LHCN-M2 (cell line): Measurements from ENCODE around the gene WDR81. TPM values are rescaled to one million over a fixed set of nuclear protein-coding genes. Genes with fewer than 3 reads are reported as not detected.
A peak's percentile ranks its signal among the peaks of the same experiment; 100 is the strongest.

Source experiments
- DNase-seq: peaks from one replicate; pipeline ENCODE4 v3.0.0-alpha.2; 2012; ENCODE audit warnings: low read depth
- total RNA-seq: library from RNA; depleted of rRNA; stranded (reverse); fragments of >200 nt; gene quantifications from 2 replicates; pipeline ENCODE4 v1.2.3, GENCODE V29; 2014; rRNA removed

WDR81 gene
- total RNA-seq, 1 experiment from 2014 or later: 56.7 TPM

DNA sequence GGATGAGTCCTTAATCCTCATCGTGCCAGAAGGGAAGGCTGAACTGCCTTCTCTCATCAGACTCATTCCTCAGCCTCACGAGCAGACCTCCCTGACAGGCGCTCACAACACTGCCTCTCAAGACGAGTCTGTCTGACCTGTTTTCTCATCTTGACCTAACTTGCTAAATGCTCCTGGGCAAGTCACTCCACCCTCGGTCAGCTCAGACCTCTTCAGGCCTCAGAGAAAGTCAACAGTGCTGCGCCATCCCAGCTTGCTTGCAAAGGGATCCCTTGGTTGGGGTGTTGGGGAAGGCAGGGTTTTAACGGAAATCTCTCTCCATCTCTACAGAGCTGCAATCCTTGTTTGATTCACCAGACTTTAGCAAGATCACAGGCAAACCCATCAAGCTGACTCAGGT, 52.4 kb downstream of the WDR81 start:
- no peak for DNase-seq

DNA sequence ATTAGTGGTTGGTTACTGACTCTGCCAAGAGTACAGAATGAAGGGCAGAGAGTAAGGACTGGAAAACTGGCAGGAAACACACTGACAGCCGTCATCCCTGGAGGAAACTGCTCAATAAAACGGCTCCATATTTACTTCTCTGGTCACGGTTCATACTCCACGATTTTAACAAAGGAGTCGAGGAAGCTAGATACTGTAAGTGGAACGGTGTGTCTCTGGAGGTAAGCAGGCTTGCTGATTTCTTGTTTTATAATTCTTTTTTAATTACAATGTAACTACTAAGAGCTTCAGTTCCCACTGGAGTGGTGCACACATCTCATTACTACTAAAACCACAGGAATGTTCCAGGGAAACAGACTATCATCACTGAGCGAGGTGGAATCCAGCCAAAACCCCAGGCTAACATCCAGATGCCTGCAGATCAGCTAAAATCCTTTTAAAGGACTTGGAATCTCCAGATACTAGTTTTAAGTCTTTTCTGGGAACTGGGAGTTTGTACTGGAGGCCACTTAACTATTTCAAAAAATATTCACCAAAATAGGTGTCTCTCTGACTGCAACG, 55.1 kb downstream of the WDR81 start:
- DNase-seq: peak; percentile 95

- no peak for DNase-seq
Measured at GRCh38 chr17:1782171-1782567, 57.7 kb downstream of the WDR81 start.

GRCh38 chr17:1783271-1783670, 58.8 kb downstream of the WDR81 start:
- DNase-seq: no peak

DNA sequence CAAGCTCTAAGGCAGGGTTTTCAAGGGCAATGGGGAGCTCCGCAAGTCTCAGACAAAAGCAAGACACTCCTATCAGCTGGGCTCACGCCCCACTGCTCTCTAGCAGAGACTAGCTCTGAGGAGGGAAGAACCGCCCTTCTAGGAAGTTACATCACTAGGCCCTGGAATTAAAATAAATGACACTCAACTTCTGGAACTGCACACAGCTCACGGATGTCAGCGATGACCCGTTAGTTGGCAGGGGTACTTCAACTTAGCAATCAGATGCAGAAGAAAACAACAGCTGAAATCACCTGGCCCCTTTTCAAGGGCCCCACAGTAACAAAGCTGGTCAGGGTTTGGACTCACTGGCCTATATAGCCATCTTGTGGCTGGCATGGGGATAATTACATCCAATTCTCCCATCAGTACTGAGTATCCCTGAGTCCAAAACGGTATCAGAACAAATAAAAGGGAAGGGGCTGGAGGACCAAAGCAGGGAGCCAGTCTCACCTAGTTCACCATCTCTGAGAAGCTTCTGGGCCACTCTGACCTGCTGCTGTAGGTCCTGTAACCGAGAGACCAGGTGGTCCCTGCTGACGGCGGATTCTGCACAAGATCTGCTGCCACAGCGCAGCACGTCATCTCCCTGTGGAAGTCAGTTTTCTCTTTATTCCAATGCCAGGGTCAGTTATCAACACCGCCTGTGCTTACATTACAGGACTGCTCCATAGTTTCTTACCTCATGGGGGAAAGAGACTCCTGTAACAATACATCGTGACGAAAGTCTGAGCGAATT, 59.5 kb downstream of the WDR81 start:
- DNase-seq: peak; percentile 99

DNA sequence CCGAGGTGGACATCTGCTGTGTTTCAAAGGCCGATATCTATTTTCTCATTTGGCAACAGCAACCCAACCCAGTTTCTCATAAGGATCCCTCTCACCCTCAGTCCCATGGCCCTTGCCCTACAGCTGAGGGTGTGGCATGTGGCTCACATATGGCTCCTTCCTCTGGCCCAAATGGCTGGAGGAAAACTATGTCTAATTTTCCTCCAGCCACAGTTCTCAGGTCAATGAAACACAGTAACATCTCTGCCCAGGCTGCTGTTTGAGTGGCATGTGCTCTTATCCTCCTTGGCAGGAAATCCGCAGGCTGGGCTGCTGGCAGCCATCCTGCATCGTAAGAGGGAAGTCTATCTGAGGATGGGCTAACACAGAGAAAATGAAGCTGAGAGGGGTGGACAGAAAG, 61.4 kb downstream of the WDR81 start:
- DNase-seq: no peak

- no peak for DNase-seq
Measured at GRCh38 chr17:1786708-1787107, 62.2 kb downstream of the WDR81 start.

DNA sequence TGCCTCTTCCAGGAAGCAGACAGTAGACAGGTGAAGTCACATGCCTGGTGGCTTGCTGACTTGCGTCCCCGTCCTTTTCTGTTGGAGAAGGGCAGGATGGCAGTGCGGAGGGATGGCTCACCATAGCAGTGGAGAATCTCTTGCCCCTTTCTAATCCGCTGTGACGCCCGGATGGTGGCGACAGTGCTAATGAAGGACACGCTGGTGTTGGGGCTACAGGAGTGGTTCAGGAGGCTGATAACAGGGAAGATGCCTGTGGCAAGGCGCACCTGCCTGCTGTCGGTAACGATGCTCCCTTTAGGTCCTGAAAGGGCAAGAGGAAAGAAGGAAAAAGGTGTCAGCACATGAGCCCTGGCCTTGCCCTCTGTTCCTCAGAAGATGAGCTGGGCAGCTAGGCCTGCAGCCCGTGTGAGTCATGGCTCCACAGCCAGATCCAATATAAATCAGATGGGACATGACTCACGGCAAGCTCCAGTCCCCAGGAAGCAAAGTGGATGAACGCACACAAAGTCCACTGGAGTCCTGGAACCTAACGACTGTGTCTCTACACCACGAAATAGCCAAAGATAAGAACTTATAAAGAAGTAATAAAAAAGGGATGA, 62.9 kb downstream of the WDR81 start:
- DNase-seq: peak; percentile 94

Other genes starting within 250 kb of the WDR81 start
- 96.3 and 107 TPM in 2 replicates for gene MYO1C, start 232.0 kb upstream of the WDR81 start, total RNA-seq
- gene INPP5K, start 208.1 kb upstream of the WDR81 start, total RNA-seq: 27.3 and 30.1 TPM in 2 replicates
- gene PITPNA, start 161.9 kb upstream of the WDR81 start, total RNA-seq: 18.5 and 26.3 TPM in 2 replicates
- 1.9 and 3.7 TPM in 2 replicates for gene SLC43A2, start 95.9 kb upstream of the WDR81 start, total RNA-seq
- gene SCARF1, start 79.0 kb upstream of the WDR81 start, total RNA-seq: 0.11 TPM in 1 of 2 replicates, not detected in the other
- 4.2 and 9.8 TPM in 2 replicates for gene RILP, start 74.8 kb upstream of the WDR81 start, total RNA-seq
- 82.9 and 108 TPM in 2 replicates for gene PRPF8, start 39.8 kb upstream of the WDR81 start, total RNA-seq
- 0.77 and 1.1 TPM in 2 replicates for gene TLCD2, start 14.3 kb upstream of the WDR81 start, total RNA-seq
- gene SERPINF2, start 18.2 kb downstream of the WDR81 start, total RNA-seq: 0.13 and 0.40 TPM in 2 replicates
- 424 and 815 TPM in 2 replicates for gene SERPINF1, start 37.4 kb downstream of the WDR81 start, total RNA-seq
- 10.6 and 13.3 TPM in 2 replicates for gene SMYD4, start 105.2 kb downstream of the WDR81 start, total RNA-seq
- 19.3 and 28.1 TPM in 2 replicates for gene RPA1, start 105.3 kb downstream of the WDR81 start, total RNA-seq